Activated naive CD4-positive, alpha-beta T cell treated with anti-CD3 and anti-CD28 coated beads, Interleukin-2, amount 10 ng/mL, durations not matched to agents 7 days and 5 days (primary cell): ENCODE measurements around the gene SMG6.
A peak's percentile ranks its signal among the peaks of the same experiment; 100 is the strongest.

Experiments
- CTCF ChIA-PET: fragments of 350-600 bp; sonication (Branson Sonifier 250); formaldehyde crosslinking; loops from one replicate; lab custom pipeline; 2021; ENCODE audit warnings: antibody characterized with exemption; lab: Charles Lee
- DNase-seq: peaks from one replicate; pipeline ENCODE4 v3.0.0-alpha.2; 2020
- H3K27ac Mint-ChIP-seq: one replicate; pipeline ENCODE4 v1.8.0; 2021; ENCODE audit warnings: mild to moderate bottlenecking, moderate library complexity, mixed read lengths
- H3K27me3 Mint-ChIP-seq: one replicate; pipeline ENCODE4 v1.8.0; 2021; ENCODE audit warnings: mild to moderate bottlenecking, mixed read lengths
- H3K36me3 Mint-ChIP-seq: one replicate; pipeline ENCODE4 v1.8.0; 2021; ENCODE audit warnings: mixed read lengths
- H3K4me1 Mint-ChIP-seq: one replicate; pipeline ENCODE4 v1.8.0; 2021; ENCODE audit warnings: mixed read lengths
- H3K4me3 Mint-ChIP-seq: one replicate; pipeline ENCODE4 v1.8.0; 2021; ENCODE audit warnings: mild to moderate bottlenecking, moderate library complexity, mixed read lengths
- H3K9me3 Mint-ChIP-seq: one replicate; pipeline ENCODE4 v1.8.0; 2021; ENCODE audit warnings: mixed read lengths

The SMG6 gene

GRCh38 chr17:2191227-2191626, 112.4 kb downstream of the SMG6 start:
- peaks cover 69% of the 10 kb centered on the region for H3K36me3 Mint-ChIP-seq
- H3K9me3 Mint-ChIP-seq: no peaks in the 10 kb centered on the region
- no peak for DNase-seq
- CTCF ChIA-PET: no interaction called here
- no peaks in the 10 kb centered on the region for H3K27me3 Mint-ChIP-seq
- H3K27ac Mint-ChIP-seq: no peak overlapping the region
- H3K4me1 Mint-ChIP-seq: peaks cover 75% of the 10 kb centered on the region
- no peak overlapping the region for H3K4me3 Mint-ChIP-seq

- no peaks in the 10 kb centered on the region for H3K9me3 Mint-ChIP-seq
- H3K4me3 Mint-ChIP-seq: no peak overlapping the region
- CTCF ChIA-PET: interaction anchor here (1.5 kb wide), 1 partner anchor 55 kb away, joined by 6 read pairs; no protein-coding TSS in a partner anchor
- DNase-seq: no peak
- H3K27me3 Mint-ChIP-seq: no peaks in the 10 kb centered on the region
- H3K4me1 Mint-ChIP-seq: peaks cover 70% of the 10 kb centered on the region
- H3K27ac Mint-ChIP-seq: no peak overlapping the region
- peaks cover 73% of the 10 kb centered on the region for H3K36me3 Mint-ChIP-seq
Observed at GRCh38 chr17:2190014-2190413, 113.6 kb downstream of the SMG6 start.

GRCh38 chr17:2188971-2189630, 114.5 kb downstream of the SMG6 start:
- H3K4me1 Mint-ChIP-seq: peaks cover 61% of the 10 kb centered on the region

GRCh38 chr17:2187758-2188157, 115.8 kb downstream of the SMG6 start:
- DNase-seq: no peak
- H3K4me3 Mint-ChIP-seq: no peak overlapping the region
- CTCF ChIA-PET: no interaction called here
- H3K9me3 Mint-ChIP-seq: no peaks in the 10 kb centered on the region
- H3K27me3 Mint-ChIP-seq: no peaks in the 10 kb centered on the region
- peaks cover 47% of the 10 kb centered on the region for H3K4me1 Mint-ChIP-seq
- H3K27ac Mint-ChIP-seq: no peak overlapping the region
- H3K36me3 Mint-ChIP-seq: peaks cover 64% of the 10 kb centered on the region

More at GRCh38 chr17:2188971-2189630, 114.5 kb downstream of the SMG6 start:
- Mint-ChIP-seq H3K36me3 (peaks cover 67% of the 10 kb centered on the region), H3K27me3 (no peaks in the 10 kb centered on the region), H3K9me3 (no peaks in the 10 kb centered on the region), H3K27ac (peak overlapping the region; percentile 0), H3K4me3 (no peak overlapping the region)
- no peak for DNase-seq
- CTCF ChIA-PET: no interaction called here

- DNase-seq: no peak
- H3K36me3 Mint-ChIP-seq: peaks cover 65% of the 10 kb centered on the region
- H3K4me1 Mint-ChIP-seq: peaks cover 46% of the 10 kb centered on the region
- no peak overlapping the region for H3K27ac Mint-ChIP-seq
- CTCF ChIA-PET: interaction anchor here (0.7 kb wide), 1 partner anchor 40 kb away, joined by 3 read pairs; no protein-coding TSS in a partner anchor
- H3K9me3 Mint-ChIP-seq: no peaks in the 10 kb centered on the region
- no peak overlapping the region for H3K4me3 Mint-ChIP-seq
- no peaks in the 10 kb centered on the region for H3K27me3 Mint-ChIP-seq
Observed at GRCh38 chr17:2186937-2187336, 116.6 kb downstream of the SMG6 start.

GRCh38 chr17:2184993-2185931, 118.3 kb downstream of the SMG6 start:
- Mint-ChIP-seq H3K9me3 (no peaks in the 10 kb centered on the region), H3K36me3 (peaks cover 66% of the 10 kb centered on the region), H3K27me3 (no peaks in the 10 kb centered on the region), H3K4me3 (no peak overlapping the region), H3K27ac (no peak overlapping the region), H3K4me1 (peaks cover 33% of the 10 kb centered on the region)
- no peak for DNase-seq
- CTCF ChIA-PET: no interaction called here

GRCh38 chr17:2183346-2183745, 120.2 kb downstream of the SMG6 start:
- no peak for DNase-seq
- no peaks in the 10 kb centered on the region for H3K9me3 Mint-ChIP-seq
- CTCF ChIA-PET: no interaction called here
- no peak overlapping the region for H3K4me3 Mint-ChIP-seq
- peaks cover 62% of the 10 kb centered on the region for H3K36me3 Mint-ChIP-seq
- peaks cover 20% of the 10 kb centered on the region for H3K4me1 Mint-ChIP-seq
- no peaks in the 10 kb centered on the region for H3K27me3 Mint-ChIP-seq
- no peak overlapping the region for H3K27ac Mint-ChIP-seq

- H3K27me3 Mint-ChIP-seq: no peaks in the 10 kb centered on the region
Observed at GRCh38 chr17:2181897-2182448, 121.6 kb downstream of the SMG6 start.

GRCh38 chr17:2181206-2181896, 122.2 kb downstream of the SMG6 start:
- Mint-ChIP-seq H3K4me1 (peaks cover 28% of the 10 kb centered on the region), H3K4me3 (no peak overlapping the region), H3K9me3 (no peaks in the 10 kb centered on the region), H3K27ac (no peak overlapping the region), H3K27me3 (no peaks in the 10 kb centered on the region), H3K36me3 (peaks cover 58% of the 10 kb centered on the region)
- CTCF ChIA-PET: interaction anchor here (1.2 kb wide), 1 partner anchor 64 kb away, joined by 4 read pairs; no protein-coding TSS in a partner anchor
- no peak for DNase-seq

More at GRCh38 chr17:2181897-2182448, 121.6 kb downstream of the SMG6 start:
- Mint-ChIP-seq H3K36me3 (peaks cover 62% of the 10 kb centered on the region), H3K9me3 (no peaks in the 10 kb centered on the region), H3K4me1 (peaks cover 25% of the 10 kb centered on the region), H3K27ac (peak overlapping the region; percentile 25), H3K4me3 (no peak overlapping the region)
- CTCF ChIA-PET: interaction anchor here (1.2 kb wide), 1 partner anchor 63 kb away, joined by 4 read pairs; no protein-coding TSS in a partner anchor
- no peak for DNase-seq

- Mint-ChIP-seq H3K4me1 (peaks cover 34% of the 10 kb centered on the region), H3K36me3 (peaks cover 54% of the 10 kb centered on the region)
Observed at GRCh38 chr17:2180768-2181167, 122.8 kb downstream of the SMG6 start.

GRCh38 chr17:2179615-2180295, 123.8 kb downstream of the SMG6 start:
- Mint-ChIP-seq H3K27ac (no peak overlapping the region), H3K9me3 (no peaks in the 10 kb centered on the region), H3K4me1 (peaks cover 40% of the 10 kb centered on the region), H3K36me3 (peaks cover 54% of the 10 kb centered on the region), H3K4me3 (no peak overlapping the region), H3K27me3 (no peaks in the 10 kb centered on the region)
- CTCF ChIA-PET: interaction anchor here (1.1 to 1.3 kb wide), 3 partner anchors 11 to 65 kb away, joined by 3 to 6 read pairs (median 3); no protein-coding TSS in a partner anchor
- DNase-seq: no peak

More at GRCh38 chr17:2180768-2181167, 122.8 kb downstream of the SMG6 start:
- CTCF ChIA-PET: interaction anchor here (1.2 kb wide), 1 partner anchor 64 kb away, joined by 4 read pairs; no protein-coding TSS in a partner anchor
- no peak for DNase-seq
- no peaks in the 10 kb centered on the region for H3K9me3 Mint-ChIP-seq
- H3K27ac Mint-ChIP-seq: no peak overlapping the region
- H3K27me3 Mint-ChIP-seq: no peaks in the 10 kb centered on the region
- H3K4me3 Mint-ChIP-seq: no peak overlapping the region

GRCh38 chr17:2178798-2179501, 124.6 kb downstream of the SMG6 start:
- no peak for DNase-seq
- H3K27ac Mint-ChIP-seq: no peak overlapping the region

More at GRCh38 chr17:2178798-2179501, 124.6 kb downstream of the SMG6 start:
- Mint-ChIP-seq H3K36me3 (peaks cover 60% of the 10 kb centered on the region), H3K27me3 (no peaks in the 10 kb centered on the region), H3K9me3 (no peaks in the 10 kb centered on the region), H3K4me3 (no peak overlapping the region), H3K4me1 (peaks cover 48% of the 10 kb centered on the region)
- CTCF ChIA-PET: interaction anchor here (0.8 to 1.3 kb wide), 4 partner anchors 10 to 88 kb away, joined by 3 to 6 read pairs (median 4); no protein-coding TSS in a partner anchor
